GM19193 (cell line): Measurements from ENCODE around the gene ANKAR.

ENCODE experiments used
- POLR2A ChIP-seq: IDR thresholded peaks from 4 replicates; pipeline ENCODE4 v1.6.1; 2011; ENCODE audit not compliant: insufficient read depth, insufficient read length; ENCODE audit errors: extremely low read depth

Gene ANKAR

GRCh38 chr2:189646521-189646920, 27.9 kb upstream of the ANKAR start:
- no peak for TF ChIP-seq POLR2A

- TF ChIP-seq POLR2A = no peak
These were observed 25.5 kb upstream of the ANKAR start for GRCh38 chr2:189648846-189649509.

- TF ChIP-seq POLR2A = no peak
These were observed 23.2 kb upstream of the ANKAR start for GRCh38 chr2:189651284-189651683.

GRCh38 chr2:189654641-189655040, 19.8 kb upstream of the ANKAR start:
- TF ChIP-seq POLR2A = no peak

- TF ChIP-seq POLR2A = no peak
These were observed 16.6 kb upstream of the ANKAR start for GRCh38 chr2:189657867-189658266.

- TF ChIP-seq POLR2A = no peak
These were observed 15.9 kb upstream of the ANKAR start for GRCh38 chr2:189658306-189659212.

- no peak for TF ChIP-seq POLR2A
These were observed 14.7 kb upstream of the ANKAR start for GRCh38 chr2:189659734-189660133.

GRCh38 chr2:189660803-189661147, 13.7 kb upstream of the ANKAR start:
- TF ChIP-seq POLR2A = no peak

GRCh38 chr2:189661148-189661956, 13.1 kb upstream of the ANKAR start, which contains the start of gene ASNSD1:
Gene ASNSD1, plus strand, starts transcription at chr2:189661459. Its CDS starts 4,674 bp downstream, at chr2:189666133.
- peak; percentile 96 for TF ChIP-seq POLR2A

- no peak for TF ChIP-seq POLR2A
These were observed 12.5 kb upstream of the ANKAR start for GRCh38 chr2:189661957-189662321.

- no peak for TF ChIP-seq POLR2A
These were observed 11.7 kb upstream of the ANKAR start for GRCh38 chr2:189662669-189663226.

- TF ChIP-seq POLR2A = no peak
These were observed 4.6 kb upstream of the ANKAR start for GRCh38 chr2:189669913-189670312.

- no peak for TF ChIP-seq POLR2A
These were observed 653 bp upstream of the ANKAR start for GRCh38 chr2:189673661-189674373.

- TF ChIP-seq POLR2A = no peak
These were observed 2.0 kb downstream of the ANKAR start for GRCh38 chr2:189676471-189676870.
